ENCODE data around the gene CLIP1.

GRCh38 chr12:122363782-122364181 is 58.7 kb downstream of the CLIP1 start:
- TF ChIP-seq POLR2A (IDR thresholded peaks at IDR 0.05) (no peak), CTCF (IDR thresholded peaks at IDR 0.05) (no peak), POLR2AphosphoS5 (IDR thresholded peaks at IDR 0.05) (no peak)
